ENCODE results near the gene NACC2. TPM values are rescaled to one million over a fixed set of nuclear protein-coding genes. Genes with fewer than 3 reads are reported as not detected.

The NACC2 gene
- total and polyA plus RNA-seq, 2 of the 8 experiments (the other 6 are each of a cell fraction or from before 2014, with no cell fraction given): 8.3 to 14.0 TPM

DNA sequence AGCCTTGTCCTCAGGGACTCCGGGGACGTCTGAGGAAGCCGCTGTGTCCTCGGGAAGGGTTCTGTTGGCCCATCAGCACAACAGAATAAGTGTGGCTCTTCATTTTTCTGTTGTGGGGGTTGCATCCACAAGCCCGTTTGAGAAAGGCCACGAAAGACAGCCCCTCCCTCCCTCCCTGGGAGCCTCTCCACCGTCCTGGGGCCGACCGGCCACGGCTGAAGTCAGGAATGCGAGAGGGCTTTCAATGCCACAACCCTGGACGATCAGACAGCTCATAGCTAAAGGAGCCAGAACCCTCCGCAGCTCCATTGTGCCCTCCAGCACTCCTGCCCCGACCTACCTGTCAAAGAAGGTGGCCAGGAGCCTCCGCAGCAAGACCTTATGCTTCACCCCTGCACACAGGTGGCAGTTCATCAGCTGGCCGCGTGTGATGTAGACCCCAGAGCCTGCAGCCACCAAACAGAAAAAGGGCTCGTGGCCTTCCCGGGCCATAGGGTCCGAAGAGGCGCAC, 81.5 kb downstream of the NACC2 start:
- Histone ChIP-seq H3K4me3 (ENCODE audit: extremely low read depth in 1 of 4, insufficient read depth in 2 of 4, low read depth in 3 of 4, low read length in 4 of 4) (no peak overlapping the region), H2BK120ac (replicated peaks; ENCODE audit: low read depth, low read length) (no peak overlapping the region), H3K79me2 (ENCODE audit: control insufficient read depth in 1 of 2, insufficient read depth in 2 of 2, low read length in 2 of 2) (no peaks in the 10 kb centered on the region; a peak in 1 of 4 replicates), H3K4ac (replicated peaks; ENCODE audit: insufficient read length, low read depth, low read length) (no peak overlapping the region), H3K79me1 (ENCODE audit: low read depth, low read length) (peaks cover 3% of the 10 kb centered on the region; the same call in 1 of the 2 replicates), H3K23ac (ENCODE audit: insufficient read length) (no peak overlapping the region), H3K36me3 (ENCODE audit: control insufficient read depth in 2 of 4, insufficient read depth in 4 of 4, low read length in 3 of 4) (no peaks in the 10 kb centered on the region; a peak in 1 of 8 replicates), H3K9me3 (ENCODE audit: insufficient read depth in 2 of 2, low read depth in 1 of 2, low read length in 1 of 2) (no peaks in the 10 kb centered on the region), H3K27me3 (replicated peaks in 1 of 4; ENCODE audit: control insufficient read depth in 3 of 4, extremely low read depth in 1 of 4, insufficient read depth in 3 of 4, low read length in 3 of 4) (no peaks in the 10 kb centered on the region), H3K4me1 (replicated peaks in 1 of 4; ENCODE audit: control insufficient read depth in 3 of 4, insufficient read depth in 4 of 4, low read length in 3 of 4) (peaks cover 0 to 48% (median 26%) of the 10 kb centered on the region in 4 experiments; a peak in 6 of 7 replicates), H2BK15ac (ENCODE audit: low read length) (no peak overlapping the region), H2BK12ac (ENCODE audit: low read depth, low read length) (no peak overlapping the region), H4K5ac (ENCODE audit: insufficient read length, low read depth, low read length) (no peak overlapping the region), H3K27ac (ENCODE audit: low read depth, low read length) (no peak overlapping the region), H3K14ac (ENCODE audit: insufficient read length) (no peak overlapping the region), H2AK5ac (ENCODE audit: low read depth, low read length) (no peak overlapping the region; the same call in 1 of the 2 replicates), H4K20me1 (replicated peaks in 1 of 2; ENCODE audit: control insufficient read depth in 1 of 2, insufficient read depth in 2 of 2, low read length in 2 of 2) (peaks cover 0 to 6% of the 10 kb centered on the region in 2 experiments), H3K18ac (ENCODE audit: extremely low read depth, low read length) (no peak overlapping the region), H2AFZ (ENCODE audit: low read length) (no peak overlapping the region), H3K9ac (replicated peaks in 1 of 4; ENCODE audit: extremely low read depth in 1 of 4, low read depth in 3 of 4, low read length in 3 of 4) (no peak overlapping the region), H2BK5ac (ENCODE audit: low read depth, low read length) (peak overlapping the region; percentile 66), H4K91ac (replicated peaks; ENCODE audit: insufficient read length, low read length) (no peak overlapping the region), H3K4me2 (ENCODE audit: insufficient read depth in 1 of 2, low read depth in 2 of 2, low read length in 2 of 2) (no peak overlapping the region), H3K56ac (replicated peaks; ENCODE audit: insufficient read length, low read depth, low read length) (no peak overlapping the region), H4K8ac (ENCODE audit: extremely low read depth, insufficient read depth, low read length) (no peak overlapping the region), H3K23me2 (ENCODE audit: low read depth, low read length) (no peaks in the 10 kb centered on the region), H2BK20ac (ENCODE audit: low read length) (no peak overlapping the region)
- DNase-seq (ENCODE audit: low read depth in 1 of 2, low spot score in 2 of 2): no peak
- CTCF ChIA-PET (ENCODE audit: partially characterized antibody): interaction anchor here (1.0 to 1.6 kb wide), 6 partner anchors 12 to 123 kb away, joined by 3 read pairs; no protein-coding TSS in a partner anchor
- WGBS, 2 experiments (ENCODE audit: extremely low coverage in 1 of 2, insufficient coverage in 1 of 2, insufficient read length in 1 of 2, insufficient replicate concordance in 2 of 2, low coverage in 1 of 2, low lambda C conversion rate in 2 of 2, missing lambda C conversion rate in 1 of 2): 89% methylated on average over 15 of the region's 21 CpGs; no CpG with 5 or more reads in 1 of the 2 experiments
- POLR2A ChIA-PET (ENCODE audit: partially characterized antibody): no interaction called here
- no peak for TF ChIP-seq EZH2 (IDR thresholded peaks at IDR 0.05; ENCODE audit: low read depth, low read length, severe bottlenecking)
- no peak for TF ChIP-seq FOSL1 (IDR thresholded peaks at IDR 0.05; ENCODE audit: insufficient read depth, low read depth, low read length)
- no peak for TF ChIP-seq SP4 (IDR thresholded peaks at IDR 0.05; ENCODE audit: low read length)
- TF ChIP-seq YY1 (IDR thresholded peaks at IDR 0.05; ENCODE audit: low read depth, low read length): no peak
- TF ChIP-seq, protein P1, sequence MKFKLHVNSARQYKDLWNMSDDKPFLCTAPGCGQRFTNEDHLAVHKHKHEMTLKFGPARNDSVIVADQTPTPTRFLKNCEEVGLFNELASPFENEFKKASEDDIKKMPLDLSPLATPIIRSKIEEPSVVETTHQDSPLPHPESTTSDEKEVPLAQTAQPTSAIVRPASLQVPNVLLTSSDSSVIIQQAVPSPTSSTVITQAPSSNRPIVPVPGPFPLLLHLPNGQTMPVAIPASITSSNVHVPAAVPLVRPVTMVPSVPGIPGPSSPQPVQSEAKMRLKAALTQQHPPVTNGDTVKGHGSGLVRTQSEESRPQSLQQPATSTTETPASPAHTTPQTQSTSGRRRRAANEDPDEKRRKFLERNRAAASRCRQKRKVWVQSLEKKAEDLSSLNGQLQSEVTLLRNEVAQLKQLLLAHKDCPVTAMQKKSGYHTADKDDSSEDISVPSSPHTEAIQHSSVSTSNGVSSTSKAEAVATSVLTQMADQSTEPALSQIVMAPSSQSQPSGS (IDR thresholded peaks at IDR 0.05; ENCODE audit: low read length): no peak
- TF ChIP-seq SAP30 (IDR thresholded peaks at IDR 0.05; ENCODE audit: insufficient read depth, insufficient replicate concordance, low read length): no peak
- no peak for TF ChIP-seq CHD2 (IDR thresholded peaks at IDR 0.05; ENCODE audit: low read length)
- no peak for TF ChIP-seq CBX5 (IDR thresholded peaks at IDR 0.05; ENCODE audit: low read depth, low read length)
- no peak for FAIRE-seq
